Measurements from ENCODE around the gene ADGRG6.
"Not testable (repeated sequence)": the region's sequence is repeated elsewhere in the genome, so short reads cannot be mapped to it uniquely, and the experiment has no call there.

Gene ADGRG6

GRCh38 chr6:142301651-142302391, at the start of gene ADGRG6:
ADGRG6 (plus strand) TSS chr6:142302007; CDS start chr6:142302330, 323 bp downstream.
- peak; percentile 77 for DNase-seq

- DNase-seq, result no peak
These were observed 47.3 kb upstream of the ADGRG6 start for GRCh38 chr6:142254513-142254912.

- DNase-seq, result peak; percentile 10
These were observed 46.0 kb upstream of the ADGRG6 start for GRCh38 chr6:142255785-142256184.

- DNase-seq, result no peak
These were observed 43.5 kb upstream of the ADGRG6 start for GRCh38 chr6:142258305-142258704.

- no peak for DNase-seq
These were observed 43.0 kb upstream of the ADGRG6 start for GRCh38 chr6:142258757-142259156.

GRCh38 chr6:142260748-142261147, 41.1 kb upstream of the ADGRG6 start:
- DNase-seq, result no peak

GRCh38 chr6:142262231-142262630, 39.6 kb upstream of the ADGRG6 start:
- DNase-seq, result no peak

- no peak for DNase-seq
These were observed 36.3 kb upstream of the ADGRG6 start for GRCh38 chr6:142265476-142265875.

GRCh38 chr6:142266060-142266459, 35.7 kb upstream of the ADGRG6 start:
- DNase-seq, result no peak

GRCh38 chr6:142271476-142271875, 30.3 kb upstream of the ADGRG6 start:
- peak; percentile 15 for DNase-seq

GRCh38 chr6:142274656-142275055, 27.2 kb upstream of the ADGRG6 start:
- no peak for DNase-seq

- DNase-seq, result no peak
These were observed 26.4 kb upstream of the ADGRG6 start for GRCh38 chr6:142275236-142276006.

GRCh38 chr6:142276256-142276655, 25.6 kb upstream of the ADGRG6 start:
- no peak for DNase-seq

GRCh38 chr6:142279350-142280180, 22.2 kb upstream of the ADGRG6 start:
- no peak for DNase-seq

GRCh38 chr6:142280265-142280664, 21.5 kb upstream of the ADGRG6 start:
- no peak for DNase-seq

GRCh38 chr6:142280927-142281326, 20.9 kb upstream of the ADGRG6 start:
- no peak for DNase-seq

- DNase-seq, result not testable (repeated sequence)
These were observed 18.7 kb upstream of the ADGRG6 start for GRCh38 chr6:142283138-142283537.

- no peak for DNase-seq
These were observed 17.4 kb upstream of the ADGRG6 start for GRCh38 chr6:142284419-142284818.

GRCh38 chr6:142285235-142286087, 16.3 kb upstream of the ADGRG6 start:
- DNase-seq, result no peak

GRCh38 chr6:142286088-142286409, 15.8 kb upstream of the ADGRG6 start:
- DNase-seq, result no peak

- no peak for DNase-seq
These were observed 12.1 kb upstream of the ADGRG6 start for GRCh38 chr6:142289687-142290086.

GRCh38 chr6:142290851-142291250, 11.0 kb upstream of the ADGRG6 start:
- DNase-seq, result no peak

GRCh38 chr6:142291512-142291911, 10.3 kb upstream of the ADGRG6 start:
- DNase-seq, result no peak

All from hematopoietic multipotent progenitor cell treated with erythropoietin and hydrocortisone succinate and interleukin-3 and kit ligand, for 4 days (in vitro differentiated cells).